ENCODE data around the gene SMARCD2. TPM values are rescaled to one million over a fixed set of nuclear protein-coding genes. Genes with fewer than 3 reads are reported as not detected.

The SMARCD2 gene
- total RNA-seq, 2 donors from 2014 or later: 68.8 to 82.1 TPM

- no peak for DNase-seq
- Mint-ChIP-seq H3K9me3 (no peaks in the 10 kb centered on the region), H3K27ac (no peak overlapping the region), H3K4me3 (no peak overlapping the region), H3K4me1 (no peaks in the 10 kb centered on the region), H3K36me3 (ENCODE audit: low read depth) (no peaks in the 10 kb centered on the region), H3K27me3 (ENCODE audit: insufficient read depth) (peaks cover 42% of the 10 kb centered on the region)
- no peaks in the 10 kb centered on the region for H3K9me3 ChIP-seq (ENCODE audit: control insufficient read depth, low read length)
- H3K36me3 ChIP-seq (ENCODE audit: control insufficient read depth, insufficient read depth, low read length): no peaks in the 10 kb centered on the region
- no peak overlapping the region for H3K27ac ChIP-seq (ENCODE audit: low read depth, low read length)
- no peaks in the 10 kb centered on the region for H3K4me1 ChIP-seq (ENCODE audit: control insufficient read depth, insufficient read depth, low read length)
- TF ChIP-seq CTCF (conservative IDR thresholded peaks at IDR 0.05): no peak
- no peak overlapping the region for H3K4me3 ChIP-seq (ENCODE audit: low read length)
- H3K27me3 ChIP-seq (ENCODE audit: control insufficient read depth, insufficient read depth, low read length, poor library complexity, severe bottlenecking): peaks cover 36% of the 10 kb centered on the region
- WGBS, 2 experiments (ENCODE audit: insufficient coverage in 1 of 2, insufficient read length in 1 of 2): 88% methylated on average over 6 to 8 of the region's 8 CpGs
- no peak overlapping the region for H3K9ac ChIP-seq (ENCODE audit: extremely low read depth, low read length, poor library complexity, severe bottlenecking)
Measured at GRCh38 chr17:63855185-63855584, 12.7 kb upstream of the SMARCD2 start.

GRCh38 chr17:63854709-63855108 lies 12.2 kb upstream of the SMARCD2 start:
- Histone ChIP-seq H3K9ac (ENCODE audit: extremely low read depth, low read length, poor library complexity, severe bottlenecking) (no peak overlapping the region), H3K27ac (ENCODE audit: low read depth, low read length) (no peak overlapping the region), H3K27me3 (ENCODE audit: control insufficient read depth, insufficient read depth, low read length, poor library complexity, severe bottlenecking) (peaks cover 31% of the 10 kb centered on the region), H3K36me3 (ENCODE audit: control insufficient read depth, insufficient read depth, low read length) (no peaks in the 10 kb centered on the region), H3K9me3 (ENCODE audit: control insufficient read depth, low read length) (no peaks in the 10 kb centered on the region), H3K4me1 (ENCODE audit: control insufficient read depth, insufficient read depth, low read length) (no peaks in the 10 kb centered on the region), H3K4me3 (ENCODE audit: low read length) (no peak overlapping the region)
- no peak for TF ChIP-seq CTCF (conservative IDR thresholded peaks at IDR 0.05)
- WGBS, 2 experiments (ENCODE audit: insufficient coverage in 1 of 2, insufficient read length in 1 of 2): 93 to 100% methylated on average over 2 to 5 of the region's 5 CpGs
- no peak overlapping the region for H3K27ac Mint-ChIP-seq
- no peak for DNase-seq
- peaks cover under 1% of the 10 kb centered on the region for H3K9me3 Mint-ChIP-seq
- H3K4me1 Mint-ChIP-seq: no peaks in the 10 kb centered on the region
- H3K36me3 Mint-ChIP-seq (ENCODE audit: low read depth): no peaks in the 10 kb centered on the region
- H3K27me3 Mint-ChIP-seq (ENCODE audit: insufficient read depth): peaks cover 41% of the 10 kb centered on the region
- no peak overlapping the region for H3K4me3 Mint-ChIP-seq

GRCh38 chr17:63853260-63853659 lies 10.8 kb upstream of the SMARCD2 start:
- no peaks in the 10 kb centered on the region for H3K9me3 ChIP-seq (ENCODE audit: control insufficient read depth, low read length)
- no peak for TF ChIP-seq CTCF (conservative IDR thresholded peaks at IDR 0.05)
- Mint-ChIP-seq H3K9me3 (peaks cover 13% of the 10 kb centered on the region), H3K27ac (no peak overlapping the region), H3K27me3 (ENCODE audit: insufficient read depth) (peaks cover 49% of the 10 kb centered on the region), H3K36me3 (ENCODE audit: low read depth) (no peaks in the 10 kb centered on the region), H3K4me3 (no peak overlapping the region), H3K4me1 (no peaks in the 10 kb centered on the region)
- H3K27ac ChIP-seq (ENCODE audit: low read depth, low read length): no peak overlapping the region
- H3K4me1 ChIP-seq (ENCODE audit: control insufficient read depth, insufficient read depth, low read length): no peaks in the 10 kb centered on the region
- no peaks in the 10 kb centered on the region for H3K36me3 ChIP-seq (ENCODE audit: control insufficient read depth, insufficient read depth, low read length)
- H3K27me3 ChIP-seq (ENCODE audit: control insufficient read depth, insufficient read depth, low read length, poor library complexity, severe bottlenecking): peaks cover 24% of the 10 kb centered on the region
- 92 to 100% methylated on average over 1 of the region's 2 CpGs for WGBS, 2 experiments (ENCODE audit: insufficient coverage in 1 of 2, insufficient read length in 1 of 2)
- H3K9ac ChIP-seq (ENCODE audit: extremely low read depth, low read length, poor library complexity, severe bottlenecking): no peak overlapping the region
- DNase-seq: no peak
- no peak overlapping the region for H3K4me3 ChIP-seq (ENCODE audit: low read length)
